ENCODE measurements around the gene FAM13A. TPM values are rescaled to one million over a fixed set of nuclear protein-coding genes. Genes with fewer than 3 reads are reported as not detected.
"Not testable (repeated sequence)": the region's sequence is repeated elsewhere in the genome, so short reads cannot be mapped to it uniquely, and the experiment has no call there.

Gene FAM13A
- total and polyA plus RNA-seq, 2 experiments from 2014 or later = 19.3 to 44.2 TPM

DNA sequence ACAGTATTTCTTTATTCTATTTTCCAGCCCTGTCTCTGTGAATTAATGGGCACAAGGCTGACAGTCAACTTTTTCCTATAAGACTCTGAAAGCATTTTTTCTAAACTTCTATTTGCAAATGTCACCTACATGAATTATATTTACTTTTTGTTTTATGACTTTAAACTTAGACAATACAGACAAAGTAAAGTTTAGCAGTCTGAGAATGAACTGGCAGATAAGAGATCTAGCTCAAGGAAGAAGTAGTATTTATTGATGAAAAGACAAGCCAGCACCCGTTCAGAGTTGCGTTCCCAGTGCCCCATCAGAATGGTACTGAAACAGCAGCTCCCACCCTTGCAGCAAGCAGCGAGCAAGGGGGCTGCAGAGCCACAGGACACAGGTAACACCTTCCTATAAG lies 148.5 kb downstream of the FAM13A start:
- WGBS (ENCODE audit: low lambda C conversion rate, missing lambda C conversion rate) = 54% methylated on average over 3 of the region's 3 CpGs
- Histone ChIP-seq H3K36me3 (replicated peaks; ENCODE audit: insufficient read depth, low read depth) (no peaks in the 10 kb centered on the region), H3K4me3 (no peak overlapping the region), H2AFZ (no peak overlapping the region), H3K79me2 (no peaks in the 10 kb centered on the region), H3K4me1 (ENCODE audit: insufficient read depth) (peaks cover 11% of the 10 kb centered on the region), H4K20me1 (ENCODE audit: insufficient read depth, poor library complexity, severe bottlenecking) (no peaks in the 10 kb centered on the region), H3K9me3 (ENCODE audit: low read depth) (no peaks in the 10 kb centered on the region), H3K9me2 (replicated peaks; ENCODE audit: insufficient read depth) (no peaks in the 10 kb centered on the region), H3K27me3 (no peaks in the 10 kb centered on the region), H3K27ac (no peak overlapping the region), H3K4me2 (peak overlapping the region; percentile 48)
- no peak for DNase-seq (ENCODE audit: low spot score)
- TF ChIP-seq, protein P1, sequence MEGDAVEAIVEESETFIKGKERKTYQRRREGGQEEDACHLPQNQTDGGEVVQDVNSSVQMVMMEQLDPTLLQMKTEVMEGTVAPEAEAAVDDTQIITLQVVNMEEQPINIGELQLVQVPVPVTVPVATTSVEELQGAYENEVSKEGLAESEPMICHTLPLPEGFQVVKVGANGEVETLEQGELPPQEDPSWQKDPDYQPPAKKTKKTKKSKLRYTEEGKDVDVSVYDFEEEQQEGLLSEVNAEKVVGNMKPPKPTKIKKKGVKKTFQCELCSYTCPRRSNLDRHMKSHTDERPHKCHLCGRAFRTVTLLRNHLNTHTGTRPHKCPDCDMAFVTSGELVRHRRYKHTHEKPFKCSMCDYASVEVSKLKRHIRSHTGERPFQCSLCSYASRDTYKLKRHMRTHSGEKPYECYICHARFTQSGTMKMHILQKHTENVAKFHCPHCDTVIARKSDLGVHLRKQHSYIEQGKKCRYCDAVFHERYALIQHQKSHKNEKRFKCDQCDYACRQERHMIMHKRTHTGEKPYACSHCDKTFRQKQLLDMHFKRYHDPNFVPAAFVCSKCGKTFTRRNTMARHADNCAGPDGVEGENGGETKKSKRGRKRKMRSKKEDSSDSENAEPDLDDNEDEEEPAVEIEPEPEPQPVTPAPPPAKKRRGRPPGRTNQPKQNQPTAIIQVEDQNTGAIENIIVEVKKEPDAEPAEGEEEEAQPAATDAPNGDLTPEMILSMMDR (IDR thresholded peaks at IDR 0.05; ENCODE audit: poor library complexity) = no peak
- no peak for TF ChIP-seq EZH2 (IDR thresholded peaks at IDR 0.05; ENCODE audit: borderline replicate concordance)
- TF ChIP-seq EZH2phosphoT487 (IDR thresholded peaks at IDR 0.05; ENCODE audit: low read depth, severe bottlenecking, unreplicated experiment) = no peak

DNA sequence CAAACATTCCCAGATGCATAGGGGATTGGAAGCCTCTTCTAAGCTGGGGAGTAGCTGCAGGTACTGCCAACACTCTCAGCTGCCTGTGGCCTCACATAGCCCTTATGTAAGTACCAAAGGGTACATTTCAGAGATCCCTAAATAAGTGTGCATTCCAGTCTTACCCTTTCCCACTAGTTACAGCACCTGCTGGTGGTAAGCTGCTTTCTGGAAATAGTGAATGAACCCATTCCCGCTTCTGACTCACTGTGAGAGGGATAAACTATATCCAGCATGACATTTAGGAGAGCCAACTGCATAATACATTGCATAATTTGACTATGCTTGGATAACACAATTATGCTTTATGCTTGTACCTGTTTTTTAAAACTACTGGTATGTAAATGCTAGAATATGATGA lies 149.0 kb downstream of the FAM13A start:
- Histone ChIP-seq H2AFZ (no peak overlapping the region), H3K79me2 (no peaks in the 10 kb centered on the region), H3K4me1 (ENCODE audit: insufficient read depth) (peaks cover 11% of the 10 kb centered on the region), H3K27me3 (no peaks in the 10 kb centered on the region), H3K36me3 (replicated peaks; ENCODE audit: insufficient read depth, low read depth) (no peaks in the 10 kb centered on the region), H3K9me3 (ENCODE audit: low read depth) (no peaks in the 10 kb centered on the region), H4K20me1 (ENCODE audit: insufficient read depth, poor library complexity, severe bottlenecking) (no peaks in the 10 kb centered on the region), H3K4me3 (no peak overlapping the region), H3K4me2 (peak overlapping the region; percentile 48), H3K27ac (no peak overlapping the region), H3K9me2 (replicated peaks; ENCODE audit: insufficient read depth) (no peaks in the 10 kb centered on the region)
- 88% methylated on average over 1 of the region's 1 CpG for WGBS (ENCODE audit: low lambda C conversion rate, missing lambda C conversion rate)
- no peak for DNase-seq (ENCODE audit: low spot score)
- TF ChIP-seq EZH2phosphoT487 (IDR thresholded peaks at IDR 0.05; ENCODE audit: low read depth, severe bottlenecking, unreplicated experiment) (no peak), EZH2 (IDR thresholded peaks at IDR 0.05; ENCODE audit: borderline replicate concordance) (no peak)
- TF ChIP-seq, protein P1 (IDR thresholded peaks at IDR 0.05; ENCODE audit: poor library complexity) = no peak

DNA sequence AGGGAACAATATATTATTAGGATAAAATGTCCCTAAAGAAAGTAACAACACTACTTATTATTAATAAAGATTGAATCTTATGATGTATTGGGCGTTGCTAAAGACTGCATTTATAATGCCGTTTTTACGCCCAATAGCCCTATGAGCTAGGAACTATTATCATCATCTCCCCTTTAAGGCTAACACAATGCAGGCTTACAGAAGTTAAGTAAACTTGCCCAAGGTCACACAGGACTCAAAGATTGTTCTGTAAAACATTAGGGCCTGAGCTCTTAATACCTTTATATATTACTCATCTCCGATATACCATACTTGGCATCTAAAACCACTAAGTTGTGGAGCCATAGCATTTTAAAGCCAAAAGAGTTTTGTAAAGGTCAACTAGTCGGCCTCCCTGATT lies 149.5 kb downstream of the FAM13A start:
- TF ChIP-seq, protein P1 (IDR thresholded peaks at IDR 0.05; ENCODE audit: poor library complexity) = no peak
- TF ChIP-seq EZH2phosphoT487 (IDR thresholded peaks at IDR 0.05; ENCODE audit: low read depth, severe bottlenecking, unreplicated experiment) (no peak), EZH2 (IDR thresholded peaks at IDR 0.05; ENCODE audit: borderline replicate concordance) (no peak)
- Histone ChIP-seq H2AFZ (no peak overlapping the region), H3K36me3 (replicated peaks; ENCODE audit: insufficient read depth, low read depth) (no peaks in the 10 kb centered on the region), H3K79me2 (no peaks in the 10 kb centered on the region), H3K4me3 (no peak overlapping the region), H3K9me2 (replicated peaks; ENCODE audit: insufficient read depth) (no peaks in the 10 kb centered on the region), H4K20me1 (ENCODE audit: insufficient read depth, poor library complexity, severe bottlenecking) (no peaks in the 10 kb centered on the region), H3K4me1 (ENCODE audit: insufficient read depth) (peaks cover 11% of the 10 kb centered on the region), H3K27ac (no peak overlapping the region), H3K4me2 (no peak overlapping the region), H3K9me3 (ENCODE audit: low read depth) (no peaks in the 10 kb centered on the region), H3K27me3 (no peaks in the 10 kb centered on the region)
- WGBS (ENCODE audit: low lambda C conversion rate, missing lambda C conversion rate) = 82% methylated on average over 5 of the region's 5 CpGs
- no peak for DNase-seq (ENCODE audit: low spot score)

DNA sequence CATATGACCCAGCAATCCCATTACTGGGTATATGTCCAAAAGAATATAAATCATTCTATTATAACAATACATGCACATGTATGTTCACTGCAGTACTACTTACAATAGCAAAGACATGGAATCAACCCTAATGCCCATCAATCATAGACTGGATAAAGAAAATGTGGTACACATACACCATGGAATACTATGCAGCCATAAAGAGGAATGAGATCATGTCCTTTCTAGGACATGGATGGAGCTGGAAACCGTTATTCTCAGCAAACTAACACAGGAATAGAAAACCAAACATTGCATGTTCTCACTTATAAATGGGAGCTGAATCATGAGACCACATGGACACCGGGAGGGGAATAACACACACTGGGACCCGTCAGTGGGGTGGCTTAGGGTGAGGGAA lies 152.7 kb downstream of the FAM13A start:
- H3K4me3 ChIP-seq; H3K27ac ChIP-seq; DNase-seq (ENCODE audit: low spot score); H3K9me3 ChIP-seq (ENCODE audit: low read depth); H3K27me3 ChIP-seq; H3K79me2 ChIP-seq; H2AFZ ChIP-seq; H4K20me1 ChIP-seq (ENCODE audit: insufficient read depth, poor library complexity, severe bottlenecking); H3K9me2 ChIP-seq (replicated peaks; ENCODE audit: insufficient read depth); H3K36me3 ChIP-seq (replicated peaks; ENCODE audit: insufficient read depth, low read depth); H3K4me2 ChIP-seq: not testable (repeated sequence)
- 95% methylated on average over 3 of the region's 3 CpGs for WGBS (ENCODE audit: low lambda C conversion rate, missing lambda C conversion rate)
- peaks cover 11% of the 10 kb centered on the region for H3K4me1 ChIP-seq (ENCODE audit: insufficient read depth)

Measured in hepatocyte (in vitro differentiated cells).